GM19328 (cell line): ENCODE measurements around the gene GALNT9.
"Not testable (repeated sequence)": the region's sequence is repeated elsewhere in the genome, so short reads cannot be mapped to it uniquely, and the experiment has no call there.

Source experiments
- ATAC-seq: cut with Tn5 transposase; IDR thresholded peaks from one replicate; pipeline ENCODE4 v1.9.1; 2021; ENCODE audit warnings: mild to moderate bottlenecking, moderate library complexity; ENCODE audit not compliant: unreplicated experiment

GALNT9 gene

DNA sequence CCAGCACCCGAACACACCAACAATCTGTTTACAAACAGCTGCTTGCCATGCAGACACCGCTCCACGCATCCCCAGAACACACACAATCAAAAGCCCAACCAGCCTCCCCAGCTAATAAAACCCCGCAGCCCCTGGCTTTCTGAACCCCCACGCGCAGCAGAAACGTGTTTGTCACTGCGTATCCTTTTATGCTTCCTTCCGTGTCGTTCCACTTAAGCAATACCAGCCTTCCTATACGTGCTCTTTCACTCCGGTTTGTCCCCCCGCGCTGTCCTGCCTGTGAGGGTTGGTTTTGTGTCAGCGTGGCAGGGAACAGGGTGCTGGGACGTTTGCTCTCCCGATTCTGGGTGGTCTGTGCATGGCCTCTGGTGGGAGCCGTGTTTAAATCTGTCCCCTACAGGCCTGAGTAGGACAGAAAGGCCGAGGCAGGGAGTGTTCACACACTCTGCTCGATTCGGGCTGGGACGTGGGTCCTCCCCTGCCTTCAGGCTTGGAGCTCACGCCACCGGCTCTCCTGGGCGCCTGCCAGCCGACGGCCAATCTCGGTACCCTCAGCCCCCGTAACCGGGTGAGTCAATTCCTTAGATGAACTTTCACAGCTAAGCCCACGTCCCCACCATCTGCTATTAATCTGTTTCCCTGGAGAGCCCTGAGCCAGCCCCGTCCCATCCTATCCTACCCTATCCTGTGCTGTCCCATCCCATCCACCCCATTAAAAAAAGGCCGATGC lies 125.2 kb downstream of the GALNT9 start:
- no peak for ATAC-seq

DNA sequence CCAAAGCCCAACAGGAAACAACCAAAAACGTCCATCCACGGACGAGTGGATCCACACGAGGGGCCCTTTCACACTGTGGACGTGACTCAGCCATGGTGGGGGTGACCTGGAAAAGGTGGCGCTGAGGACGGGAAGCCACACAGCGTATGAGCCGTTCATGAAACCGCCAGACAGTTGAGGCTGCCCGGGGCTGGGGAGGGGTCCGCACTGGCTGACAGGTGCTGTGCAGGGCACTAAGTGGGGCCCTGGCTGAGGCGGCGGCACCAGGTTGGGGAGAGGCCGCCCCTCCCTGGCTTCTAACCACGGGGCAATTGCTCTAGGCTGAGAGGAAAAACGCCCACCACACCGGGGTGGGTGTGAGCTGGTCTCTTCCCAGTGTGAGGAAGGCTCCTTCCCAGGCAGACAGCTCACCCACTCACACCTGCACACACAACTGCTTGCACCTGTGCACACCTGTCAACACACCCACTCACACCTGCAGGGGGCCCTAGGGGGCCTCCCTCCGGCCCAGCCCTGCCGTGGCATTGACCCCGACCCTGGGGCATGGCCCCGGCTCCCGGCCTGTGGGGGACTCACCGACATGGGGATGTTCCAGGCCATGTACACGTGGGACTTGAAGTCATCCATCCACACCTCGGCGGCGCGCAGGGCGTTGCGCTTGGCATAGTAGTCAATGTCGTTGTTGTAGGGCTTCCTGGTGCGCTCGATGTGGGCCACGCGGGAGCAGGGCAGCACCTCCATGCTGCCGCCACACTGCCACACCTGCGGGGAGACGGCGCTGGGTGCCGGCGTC lies 126.3 kb downstream of the GALNT9 start:
- ATAC-seq, result no peak

DNA sequence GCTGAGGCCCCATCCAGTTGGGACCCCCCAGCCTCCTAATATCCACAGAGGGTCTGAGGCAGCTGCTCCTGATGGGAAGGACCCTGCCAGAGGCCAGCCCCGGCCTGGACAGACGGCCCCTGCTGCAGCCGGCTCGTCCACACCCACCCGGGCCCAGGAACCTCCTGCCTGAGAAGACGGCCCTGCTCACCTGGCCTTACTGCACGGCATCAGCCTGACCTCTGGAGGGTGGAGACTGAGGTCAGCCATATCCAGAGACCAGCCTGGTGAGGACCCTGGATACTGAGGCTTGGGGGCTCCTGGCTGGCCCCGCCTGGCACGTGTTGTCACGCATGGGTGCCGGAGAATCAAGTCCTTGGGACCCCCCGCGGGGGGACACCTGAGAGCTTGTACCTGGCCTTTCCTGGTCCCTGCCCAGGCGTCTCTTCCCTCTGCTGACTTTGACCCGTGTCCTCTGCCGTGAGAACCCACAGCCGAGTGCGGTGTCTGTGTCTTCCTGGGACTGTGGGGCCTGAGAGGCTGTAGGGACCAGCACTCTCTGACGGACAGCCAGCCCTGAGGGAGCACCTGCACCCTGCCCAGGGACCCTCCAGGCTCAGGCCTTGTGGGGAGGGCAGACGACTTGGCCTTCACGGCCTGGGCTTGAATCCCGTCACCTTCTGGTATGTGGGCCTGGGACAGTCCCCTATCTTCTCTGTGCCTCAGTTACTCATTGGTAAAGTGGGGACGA lies 127.8 kb downstream of the GALNT9 start:
- ATAC-seq, result no peak

DNA sequence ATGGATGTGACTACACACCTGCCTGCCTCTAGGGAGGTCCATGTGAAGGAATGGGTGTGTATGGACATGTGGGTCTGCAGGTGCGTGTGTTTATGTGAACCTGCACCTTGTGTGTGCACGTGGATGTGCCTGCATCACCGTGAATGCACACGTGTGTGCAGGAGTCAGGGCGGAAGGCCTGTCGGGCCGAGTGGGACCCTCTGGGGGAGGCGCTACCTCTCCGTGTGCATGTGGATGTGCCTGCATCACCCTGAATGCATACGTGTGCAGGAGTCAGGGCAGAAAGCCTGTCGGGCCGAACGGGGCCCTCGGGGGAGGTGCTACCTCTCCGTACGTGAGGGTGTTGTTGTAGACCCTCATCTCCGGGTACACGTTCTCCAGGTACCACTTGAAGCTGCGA lies 128.6 kb downstream of the GALNT9 start:
- ATAC-seq, result no peak

DNA sequence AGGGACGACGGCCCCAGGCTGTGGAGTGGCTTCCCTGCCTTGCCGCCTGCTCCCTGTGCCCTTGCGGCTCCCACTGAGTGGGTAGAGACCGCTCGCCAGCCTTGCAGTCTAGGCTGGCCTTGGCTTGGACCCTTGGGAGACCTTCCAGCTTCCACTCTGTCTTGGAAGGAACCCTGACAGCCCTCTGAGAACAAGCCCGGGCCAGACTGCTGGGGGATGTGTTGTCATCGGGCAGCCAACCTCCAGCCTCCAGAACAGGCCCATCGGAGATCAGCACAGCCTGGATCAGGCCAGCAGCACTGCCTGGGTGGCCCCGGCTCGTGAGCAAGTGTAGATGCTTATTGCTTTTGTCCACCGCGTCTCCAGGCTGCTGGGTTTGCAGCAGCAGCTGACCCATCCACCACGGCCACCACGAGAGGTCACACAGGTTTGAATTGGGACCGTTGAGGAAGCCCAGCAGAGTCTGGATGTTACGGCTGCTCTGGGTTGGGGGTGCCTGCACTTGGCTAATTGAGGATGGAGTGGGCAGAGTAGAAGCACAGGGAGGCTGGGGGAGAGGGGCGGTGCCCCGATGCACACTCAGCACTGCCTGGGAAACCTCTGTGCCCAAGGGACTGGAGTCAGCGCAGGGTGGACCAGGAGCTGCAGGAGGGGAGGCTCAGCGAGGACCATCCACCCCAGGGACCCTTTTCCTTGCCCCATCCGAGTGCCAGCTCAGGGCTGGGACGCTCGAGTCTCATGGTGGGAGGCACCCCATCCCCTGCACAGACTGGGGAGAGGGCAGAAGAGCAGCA lies 129.7 kb downstream of the GALNT9 start:
- ATAC-seq, result no peak

DNA sequence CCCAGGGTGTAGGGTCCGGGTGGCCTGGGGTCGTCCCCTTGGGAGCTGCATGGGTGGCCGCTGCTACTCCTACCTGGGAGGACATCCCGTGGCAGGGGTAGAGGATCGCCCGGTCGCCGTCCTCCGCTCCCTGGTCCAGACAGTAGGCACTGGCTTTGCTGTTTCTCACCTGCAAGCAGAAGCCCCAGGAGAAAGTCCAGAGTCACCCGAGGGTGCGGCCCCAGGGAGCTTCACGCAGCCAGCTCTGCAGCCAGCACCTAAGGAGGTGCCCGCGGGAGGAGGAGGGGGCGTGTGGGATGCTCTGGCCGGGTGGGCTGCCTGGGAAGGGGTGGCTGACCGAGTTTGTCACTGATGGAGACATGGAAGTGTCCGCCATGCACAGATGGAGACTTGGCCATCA lies 130.3 kb downstream of the GALNT9 start:
- ATAC-seq, result no peak

DNA sequence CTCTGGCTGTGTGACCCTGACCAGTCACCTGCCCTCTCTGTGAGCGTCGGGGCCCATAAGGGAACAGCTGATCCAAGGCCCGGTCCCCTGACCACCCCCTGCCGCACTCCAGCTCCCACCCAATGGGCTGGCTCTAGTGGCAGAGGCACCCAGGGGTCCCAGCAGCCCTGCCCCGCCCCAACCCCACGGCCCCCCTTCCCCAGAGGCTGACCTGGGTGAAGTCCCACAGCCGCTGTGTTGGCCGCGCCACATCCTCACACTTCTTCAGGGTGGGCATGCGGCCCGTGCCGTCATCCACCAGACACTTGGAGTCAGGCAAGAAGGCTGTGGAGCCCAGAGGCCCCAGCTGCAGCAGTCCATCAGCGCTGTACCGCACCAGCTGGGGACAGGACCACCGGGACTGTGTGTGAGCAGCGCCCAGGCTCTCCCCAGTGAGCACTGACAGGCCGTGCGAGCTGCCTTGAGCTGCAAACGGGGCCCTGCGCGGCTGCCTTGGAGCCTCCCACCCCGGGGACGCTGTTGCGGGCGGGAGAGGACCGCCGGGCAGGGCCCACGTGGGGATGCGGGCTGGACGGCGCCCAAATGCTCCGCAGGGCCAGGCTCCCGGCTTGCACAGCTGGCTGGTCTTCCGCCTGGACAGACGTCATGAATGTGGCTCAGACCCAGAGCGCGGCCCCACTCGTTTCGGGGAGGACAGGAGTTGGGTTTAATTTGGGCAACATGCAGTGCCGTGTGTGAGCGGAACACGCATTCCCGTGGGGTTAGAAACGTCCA lies 131.6 kb downstream of the GALNT9 start:
- no peak for ATAC-seq

DNA sequence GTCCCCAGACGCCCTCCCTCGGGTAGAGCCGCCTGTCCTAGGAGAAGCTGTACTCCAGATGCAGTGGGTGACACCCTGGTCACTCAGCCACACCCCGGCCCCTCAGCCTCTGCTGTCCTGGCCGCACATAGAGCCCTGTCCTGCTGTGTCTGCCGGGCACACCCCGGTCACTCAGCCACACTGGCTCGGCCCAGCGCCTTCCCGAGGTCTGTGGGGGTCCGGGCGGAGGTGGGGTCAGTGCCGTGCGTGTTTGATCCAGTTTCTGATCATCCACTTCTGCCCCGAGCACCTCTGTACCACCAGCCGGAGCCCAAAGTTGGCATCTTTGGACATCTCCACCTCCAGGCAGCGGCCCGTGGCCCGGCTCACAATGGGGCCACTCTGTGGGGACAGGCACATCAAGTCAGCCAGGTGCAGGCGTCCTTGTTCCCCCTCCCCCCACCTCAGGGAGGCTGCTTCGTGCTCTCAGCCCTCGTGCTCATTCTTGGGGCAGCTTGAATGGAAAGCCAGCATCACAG lies 132.5 kb downstream of the GALNT9 start:
- ATAC-seq, result no peak

DNA sequence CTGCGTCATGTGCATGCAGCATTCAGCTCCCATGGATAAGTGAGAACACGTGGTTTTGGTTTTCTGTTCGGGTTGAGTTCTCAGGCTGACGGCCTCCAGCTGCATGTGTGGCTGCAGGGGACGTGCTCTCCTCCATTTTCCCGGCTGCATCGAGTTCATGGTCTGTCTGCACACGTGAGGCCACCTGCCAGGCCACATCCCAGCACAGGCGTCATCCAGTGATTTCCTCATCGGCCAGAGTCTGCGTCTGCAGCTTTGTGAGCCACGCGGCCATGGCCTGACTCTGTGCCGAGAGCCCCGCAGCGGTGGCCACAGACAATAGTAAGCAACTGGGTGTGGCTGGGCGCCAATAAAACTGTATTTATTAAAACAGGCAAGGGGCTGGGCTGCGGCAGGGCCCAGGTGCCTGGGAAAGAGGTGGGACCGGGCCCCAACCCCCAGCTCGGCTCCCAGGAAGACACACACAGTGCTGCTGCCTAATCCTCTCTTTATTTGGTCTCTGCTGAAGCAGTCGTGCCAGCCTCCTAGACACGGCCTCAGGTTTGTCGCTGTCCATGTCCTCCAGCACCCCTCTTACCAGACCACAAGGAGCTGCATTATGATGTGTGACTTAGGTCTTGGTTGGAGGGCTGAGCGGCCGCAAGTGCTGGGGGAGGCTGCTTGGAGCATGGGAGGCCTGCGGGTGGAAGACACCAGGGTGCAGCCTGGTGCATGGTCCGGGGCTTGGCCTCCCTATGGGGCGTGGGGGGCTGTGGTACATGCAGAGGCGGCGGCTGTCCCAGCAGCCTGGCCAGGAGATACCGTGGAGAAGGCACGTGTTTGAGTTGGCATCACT lies 133.1 kb downstream of the GALNT9 start:
- ATAC-seq, result no peak

DNA sequence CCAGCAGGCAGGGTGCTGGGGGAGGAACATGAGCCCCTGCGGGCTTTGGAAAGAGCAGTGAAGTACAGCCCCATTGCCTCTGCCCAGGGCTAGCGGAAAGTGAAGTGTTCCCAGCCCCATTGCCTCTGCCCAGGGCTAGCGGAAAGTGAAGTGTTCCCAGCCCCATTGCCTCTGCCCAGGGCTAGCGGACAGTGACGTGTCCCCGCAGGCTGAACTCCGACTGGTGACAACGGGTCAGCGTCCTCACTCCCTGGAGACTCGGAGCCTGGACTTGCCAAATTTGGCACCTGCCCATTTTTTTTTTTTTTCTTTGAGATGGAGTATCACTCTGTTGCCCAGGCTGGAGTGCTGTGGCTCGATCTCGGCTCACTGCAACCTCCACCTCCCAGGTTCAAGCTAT lies 134.1 kb downstream of the GALNT9 start:
- ATAC-seq, result not testable (repeated sequence)

DNA sequence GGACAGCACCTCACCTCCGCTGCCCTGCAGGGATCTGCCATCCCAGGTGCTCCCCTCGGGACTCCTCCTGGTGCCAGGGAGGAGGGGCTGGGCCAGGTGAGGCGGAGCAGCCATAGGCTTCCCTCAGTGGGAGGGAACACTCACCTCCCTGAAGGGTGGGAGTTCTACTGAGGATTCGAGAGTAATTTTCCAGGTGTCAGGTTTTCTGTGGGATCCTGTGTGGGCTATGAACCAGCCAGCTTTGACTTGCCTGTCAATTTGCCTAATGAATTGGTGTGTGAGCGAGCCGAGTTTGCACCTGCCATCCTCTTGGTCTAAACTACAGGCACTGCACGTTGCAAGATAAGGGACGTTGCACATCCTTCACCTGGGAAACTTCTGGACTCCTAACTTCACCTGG lies 134.8 kb downstream of the GALNT9 start:
- no peak for ATAC-seq

DNA sequence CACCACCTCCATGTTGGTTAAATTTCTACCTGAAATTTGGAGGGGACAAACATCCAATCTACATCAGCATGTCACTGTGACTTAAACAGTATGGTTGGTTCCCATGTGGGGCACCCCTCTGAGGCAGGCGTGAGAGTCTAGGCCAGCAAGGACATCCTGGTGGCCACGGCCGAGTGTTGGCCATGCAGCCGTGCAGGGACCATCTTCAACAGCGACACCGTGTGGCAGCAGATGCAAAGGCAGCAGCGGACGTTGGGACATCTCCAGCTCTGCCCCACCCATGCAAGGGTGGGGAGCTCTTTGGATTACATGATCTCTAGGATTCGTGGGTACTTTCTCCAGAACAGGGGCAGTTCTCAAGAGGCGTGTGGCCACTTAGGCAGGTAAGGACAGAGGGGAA lies 135.3 kb downstream of the GALNT9 start:
- ATAC-seq, result no peak

DNA sequence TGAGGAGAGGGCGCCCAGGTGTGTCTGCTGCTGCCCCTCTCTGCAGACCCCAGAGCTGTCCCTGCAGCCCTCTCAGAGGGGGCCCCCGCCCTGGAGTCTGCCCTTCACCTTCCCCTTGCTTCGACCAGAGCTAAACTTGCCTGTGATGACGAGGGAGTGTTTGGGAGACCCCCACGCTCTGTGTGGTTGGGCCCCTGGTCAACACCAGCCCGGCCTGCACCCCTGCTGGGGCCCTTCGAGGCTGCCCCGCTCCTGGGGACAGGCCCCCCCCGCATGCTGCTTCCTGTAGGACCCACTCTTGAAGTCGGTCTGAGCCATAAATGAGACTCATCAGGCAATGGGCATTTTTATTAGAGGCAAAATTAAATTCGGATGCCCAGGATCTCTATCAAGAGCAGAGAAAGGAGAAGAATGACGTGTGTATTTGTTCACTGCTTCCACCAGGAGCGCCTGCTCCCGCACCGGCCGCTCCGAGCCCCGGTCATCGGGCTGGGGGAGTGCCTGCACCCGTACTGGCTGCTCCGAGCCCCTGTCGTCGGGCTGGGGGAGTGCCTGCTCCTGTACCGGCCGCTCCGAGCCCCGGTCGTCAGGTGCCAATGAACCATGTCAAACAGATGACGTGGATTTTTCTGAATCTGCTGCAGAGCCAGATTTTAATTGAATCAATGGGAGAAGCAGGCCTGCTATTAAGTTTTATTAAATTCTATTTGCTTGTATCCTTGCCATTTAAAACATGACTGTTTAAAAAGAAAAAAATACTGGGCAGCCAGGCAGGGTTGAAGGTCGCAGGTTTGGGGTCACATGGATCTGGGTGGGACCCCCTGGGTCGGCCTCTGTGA lies 137.5 kb downstream of the GALNT9 start:
- no peak for ATAC-seq

DNA sequence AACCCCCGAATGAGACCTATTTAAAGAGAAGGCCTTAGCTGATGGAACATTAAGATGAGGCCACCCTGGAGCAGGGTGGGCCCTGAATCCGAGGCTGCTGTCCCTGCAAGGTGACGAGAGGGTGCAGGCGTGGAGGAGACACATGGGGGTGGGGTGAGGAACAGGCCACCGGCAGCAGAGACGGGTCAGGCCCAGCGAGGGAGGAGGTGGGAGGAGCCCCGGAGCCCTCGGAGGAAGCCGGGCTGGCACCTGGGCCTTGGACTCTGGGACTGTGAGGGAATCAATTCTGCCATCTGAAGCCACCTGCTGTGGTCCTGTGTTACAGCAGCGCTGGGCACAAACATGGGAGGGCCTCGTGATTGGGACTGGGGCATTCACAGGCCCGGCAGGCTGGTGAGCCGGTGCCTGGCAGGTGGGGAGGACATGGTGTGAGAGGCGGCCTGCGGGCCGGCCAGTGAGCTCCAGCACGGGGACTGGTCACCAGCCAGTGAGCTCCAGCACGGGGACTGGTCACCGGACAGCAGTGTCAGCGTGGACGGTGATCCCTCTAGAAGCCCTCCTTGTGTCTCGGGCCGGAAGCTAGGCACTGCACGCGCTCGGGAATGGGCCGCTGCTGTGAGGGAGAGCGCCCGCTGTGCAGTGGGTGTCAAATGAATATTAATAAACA lies 138.4 kb downstream of the GALNT9 start:
- ATAC-seq, result no peak

DNA sequence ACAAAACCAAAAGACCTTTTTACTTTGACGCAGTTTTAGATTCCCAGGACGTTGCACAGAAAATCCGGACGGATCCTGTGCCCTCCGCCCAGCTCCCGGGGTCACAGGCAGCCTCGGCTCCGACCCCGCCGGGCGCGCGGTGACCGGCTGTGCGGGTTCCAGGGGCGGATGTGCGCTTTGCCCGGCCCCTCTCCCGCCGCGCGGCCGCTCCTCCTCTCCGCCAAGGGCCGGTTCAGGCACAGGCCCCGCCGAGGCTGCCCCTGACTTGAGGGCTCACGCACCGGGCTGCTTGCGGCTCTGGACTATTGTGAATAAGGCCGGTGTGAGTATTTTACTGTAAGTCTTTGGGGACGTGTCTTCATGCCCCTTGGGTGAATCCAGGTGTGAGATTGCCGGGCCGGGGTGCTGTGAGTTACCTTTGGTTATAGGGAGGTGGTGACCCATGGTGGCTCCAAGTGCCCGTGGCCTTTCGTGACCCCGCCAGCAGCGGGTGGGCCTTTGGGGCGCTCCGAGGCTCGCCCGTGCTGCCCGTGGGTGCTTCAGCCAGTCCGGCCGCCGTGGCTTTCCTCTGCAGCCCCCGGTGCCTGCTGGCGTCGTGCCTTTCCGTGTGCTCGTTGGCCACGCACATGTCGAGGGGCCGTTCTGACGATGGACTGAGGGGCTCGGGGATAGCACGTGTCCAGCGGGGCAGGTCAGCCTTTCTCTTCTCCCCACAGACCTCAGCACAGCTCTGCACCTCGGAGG lies 139.2 kb downstream of the GALNT9 start:
- no peak for ATAC-seq

DNA sequence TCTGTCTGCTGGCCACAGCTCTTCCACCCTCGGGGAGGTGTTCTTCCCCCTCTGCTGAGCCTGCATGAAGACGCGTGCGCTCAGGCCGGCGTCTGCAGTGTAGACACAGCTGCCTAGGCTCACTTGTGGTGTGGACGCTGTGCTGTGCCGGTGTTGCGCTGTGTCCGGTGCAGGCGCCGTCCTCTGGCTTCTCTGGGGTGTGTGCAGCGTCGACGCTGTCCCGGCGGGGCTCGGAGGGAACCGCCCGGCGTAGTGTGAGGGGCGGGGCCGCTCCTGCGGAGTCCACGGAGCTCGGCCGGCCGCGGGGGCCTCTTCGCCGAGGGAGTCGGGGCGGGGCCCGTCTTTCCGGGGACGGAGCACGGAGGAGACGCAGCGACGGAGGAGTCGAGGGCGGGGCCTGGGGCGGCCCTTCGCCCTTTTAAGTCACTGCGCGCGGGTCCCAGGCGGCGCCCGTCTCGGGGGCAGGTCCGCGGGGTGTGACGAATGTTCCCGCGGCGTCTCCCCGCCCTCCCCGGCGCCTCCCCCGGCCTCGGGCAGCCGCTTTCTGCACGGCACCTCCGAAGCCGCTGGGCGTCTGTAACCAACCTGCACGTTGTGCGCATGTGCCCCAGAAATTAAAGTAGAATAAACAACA lies 139.9 kb downstream of the GALNT9 start:
- ATAC-seq, result peak; percentile 91

DNA sequence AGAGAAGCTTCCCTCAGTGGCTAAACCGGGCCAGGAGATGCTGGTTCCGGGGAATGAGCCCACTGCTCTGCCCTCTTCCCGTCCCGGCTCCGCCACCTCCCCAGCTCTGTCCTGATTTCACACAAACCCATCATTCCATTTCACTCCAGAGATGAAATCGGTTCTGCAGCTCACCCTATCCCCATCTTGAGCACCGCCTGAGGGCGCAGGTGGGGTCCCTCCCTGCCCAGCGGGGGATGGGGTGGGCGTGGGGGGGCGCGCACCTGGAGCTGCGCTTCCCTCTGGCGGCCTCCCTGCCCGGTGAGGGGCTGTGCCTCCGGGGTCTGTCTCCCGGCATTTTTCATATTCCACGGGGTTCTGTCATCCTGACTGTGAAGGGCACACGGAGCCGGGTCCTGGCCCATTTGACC lies 140.5 kb downstream of the GALNT9 start:
- ATAC-seq, result no peak
